Astrocyte of the spinal cord (primary cell): ENCODE measurements around the gene NRBF2.

Experiments
- DNase-seq: peaks from one replicate; pipeline ENCODE4 v3.0.0; 2011; ENCODE audit warnings: low read depth, low spot score
- H3K4me3 ChIP-seq: 2 replicates; pipeline ENCODE4 v1.5.1; 2011; ENCODE audit warnings: low read depth, mild to moderate bottlenecking, low read length, moderate library complexity
- CTCF ChIP-seq: IDR thresholded peaks from 2 replicates; pipeline ENCODE4 v1.5.1; 2012; ENCODE audit warnings: low read depth, mild to moderate bottlenecking, low read length, inconsistent platforms
- in situ Hi-C: cut with HindIII; loops from 2 replicates; pipeline ENCODE4 v1.10.0; 2017; ENCODE audit warnings: low sequenced_read_pairs

The NRBF2 gene

GRCh38 chr10:63157845-63158624, 24.9 kb downstream of the NRBF2 start:
- peak; percentile 74 for TF ChIP-seq CTCF
- DNase-seq = peak; percentile 90
- in situ Hi-C loops = no loop called here
- H3K4me3 ChIP-seq = no peak overlapping the region

- no peak for DNase-seq
- H3K4me3 ChIP-seq = no peak overlapping the region
- no peak for TF ChIP-seq CTCF
- in situ Hi-C loops = no loop called here
Measured at GRCh38 chr10:63161592-63161991, 28.5 kb downstream of the NRBF2 start.

- TF ChIP-seq CTCF = no peak
- in situ Hi-C loops = no loop called here
- H3K4me3 ChIP-seq = no peak overlapping the region
- no peak for DNase-seq
Measured at GRCh38 chr10:63164166-63164623, 31.1 kb downstream of the NRBF2 start.

GRCh38 chr10:63165249-63165648, 32.1 kb downstream of the NRBF2 start:
- in situ Hi-C loops = no loop called here
- DNase-seq = no peak
- H3K4me3 ChIP-seq = no peak overlapping the region
- no peak for TF ChIP-seq CTCF

GRCh38 chr10:63166742-63167258, 33.7 kb downstream of the NRBF2 start:
- no peak overlapping the region for H3K4me3 ChIP-seq
- peak; percentile 82 for DNase-seq
- TF ChIP-seq CTCF = peak; percentile 82
- in situ Hi-C loops = no loop called here

GRCh38 chr10:63168821-63169462, 35.8 kb downstream of the NRBF2 start:
- no peak overlapping the region for H3K4me3 ChIP-seq
- in situ Hi-C loops = no loop called here
- TF ChIP-seq CTCF = no peak
- no peak for DNase-seq
